ENCODE measurements around the gene CCDC137. TPM values are rescaled to one million over a fixed set of nuclear protein-coding genes. Genes with fewer than 3 reads are reported as not detected.

Gene CCDC137
- total RNA-seq, 1 donor from 2014 or later = 20.3 TPM

- peak; percentile 94 for DNase-seq (ENCODE audit: low spot score)
These were observed 36.6 kb downstream of the CCDC137 start, which contains the start of gene MRPL12 for GRCh38 chr17:81702934-81703746. Gene MRPL12 (plus strand): TSS chr17:81703367. CDS start chr17:81703502, 135 bp downstream.

GRCh38 chr17:81703747-81704654 lies 37.5 kb downstream of the CCDC137 start:
- DNase-seq (ENCODE audit: low spot score) = no peak

GRCh38 chr17:81705518-81706231 lies 39.1 kb downstream of the CCDC137 start:
- DNase-seq (ENCODE audit: low spot score) = no peak

GRCh38 chr17:81706232-81706611 lies 39.7 kb downstream of the CCDC137 start:
- no peak for DNase-seq (ENCODE audit: low spot score)

- DNase-seq (ENCODE audit: low spot score) = no peak
These were observed 40.5 kb downstream of the CCDC137 start for GRCh38 chr17:81706757-81707624.

GRCh38 chr17:81707725-81708646 lies 41.4 kb downstream of the CCDC137 start:
- no peak for DNase-seq (ENCODE audit: low spot score)

GRCh38 chr17:81708739-81709185 lies 42.2 kb downstream of the CCDC137 start:
- DNase-seq (ENCODE audit: low spot score) = no peak

- no peak for DNase-seq (ENCODE audit: low spot score)
These were observed 44.2 kb downstream of the CCDC137 start for GRCh38 chr17:81710514-81711308.

- peak; percentile 77 for DNase-seq (ENCODE audit: low spot score)
These were observed 45.4 kb downstream of the CCDC137 start, which contains the start of gene SLC25A10 for GRCh38 chr17:81711814-81712467. Gene SLC25A10 (plus strand): TSS chr17:81712284. CDS start chr17:81712427, 143 bp downstream.

GRCh38 chr17:81712468-81713003 lies 46.0 kb downstream of the CCDC137 start:
- no peak for DNase-seq (ENCODE audit: low spot score)

GRCh38 chr17:81713004-81713555 lies 46.5 kb downstream of the CCDC137 start:
- no peak for DNase-seq (ENCODE audit: low spot score)

GRCh38 chr17:81713556-81714411 lies 47.2 kb downstream of the CCDC137 start:
- DNase-seq (ENCODE audit: low spot score) = no peak

- no peak for DNase-seq (ENCODE audit: low spot score)
These were observed 48.0 kb downstream of the CCDC137 start for GRCh38 chr17:81714412-81715106.

GRCh38 chr17:81715107-81715871 lies 48.8 kb downstream of the CCDC137 start:
- no peak for DNase-seq (ENCODE audit: low spot score)

All from mucosa of gallbladder (tissue), 1 donor.